ENCODE data around the gene TMEM183A.

DNA sequence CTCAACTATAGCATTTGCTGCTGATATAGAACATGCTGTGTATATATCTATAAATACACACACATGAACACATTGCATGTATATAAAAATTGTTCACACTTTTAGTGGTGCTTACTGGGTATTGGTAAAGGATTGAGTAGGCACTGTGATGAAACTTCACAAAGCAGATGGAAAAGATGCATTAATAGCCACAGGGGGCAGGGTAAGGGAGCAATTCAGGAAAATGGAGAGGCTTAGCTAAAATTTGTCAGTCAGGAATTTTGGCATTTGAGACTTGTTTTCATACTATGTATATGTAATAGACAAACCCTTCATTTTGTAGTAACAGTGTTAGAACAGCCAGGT lies 18.5 kb downstream of the TMEM183A start:
- TF ChIP-seq TCF7L2 (IDR thresholded peaks at IDR 0.05; ENCODE audit: low read depth, low read length) (no peak), REST (IDR thresholded peaks at IDR 0.05; ENCODE audit: insufficient read depth in 1 of 2, low read depth in 2 of 2, low read length in 1 of 2) (no peak), SIN3A (IDR thresholded peaks at IDR 0.05; ENCODE audit: borderline replicate concordance, insufficient read depth, low read depth, low read length) (no peak)
- TF ChIP-seq, protein P1, sequence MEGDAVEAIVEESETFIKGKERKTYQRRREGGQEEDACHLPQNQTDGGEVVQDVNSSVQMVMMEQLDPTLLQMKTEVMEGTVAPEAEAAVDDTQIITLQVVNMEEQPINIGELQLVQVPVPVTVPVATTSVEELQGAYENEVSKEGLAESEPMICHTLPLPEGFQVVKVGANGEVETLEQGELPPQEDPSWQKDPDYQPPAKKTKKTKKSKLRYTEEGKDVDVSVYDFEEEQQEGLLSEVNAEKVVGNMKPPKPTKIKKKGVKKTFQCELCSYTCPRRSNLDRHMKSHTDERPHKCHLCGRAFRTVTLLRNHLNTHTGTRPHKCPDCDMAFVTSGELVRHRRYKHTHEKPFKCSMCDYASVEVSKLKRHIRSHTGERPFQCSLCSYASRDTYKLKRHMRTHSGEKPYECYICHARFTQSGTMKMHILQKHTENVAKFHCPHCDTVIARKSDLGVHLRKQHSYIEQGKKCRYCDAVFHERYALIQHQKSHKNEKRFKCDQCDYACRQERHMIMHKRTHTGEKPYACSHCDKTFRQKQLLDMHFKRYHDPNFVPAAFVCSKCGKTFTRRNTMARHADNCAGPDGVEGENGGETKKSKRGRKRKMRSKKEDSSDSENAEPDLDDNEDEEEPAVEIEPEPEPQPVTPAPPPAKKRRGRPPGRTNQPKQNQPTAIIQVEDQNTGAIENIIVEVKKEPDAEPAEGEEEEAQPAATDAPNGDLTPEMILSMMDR (IDR thresholded peaks at IDR 0.05), result no peak

Measured in Panc1 (cell line).